CD4-positive, alpha-beta T cell treated with Interleukin-2 at 100 ng/mL for 4 hours (primary cell): ENCODE results near the gene DMRT1.
"Not testable (repeated sequence)": the region's sequence is repeated elsewhere in the genome, so short reads cannot be mapped to it uniquely, and the experiment has no call there.

ENCODE experiments used
- DNase-seq: peaks from one replicate; pipeline ENCODE4 v3.0.0-alpha.2; 2020; ENCODE audit warnings: low spot score

The DMRT1 gene

GRCh38 chr9:972501-973294 lies 131.2 kb downstream of the DMRT1 start:
- DNase-seq, result no peak

- no peak for DNase-seq
Observed at GRCh38 chr9:973295-973834, 131.9 kb downstream of the DMRT1 start.

GRCh38 chr9:974031-974995 lies 132.8 kb downstream of the DMRT1 start:
- DNase-seq, result no peak

- no peak for DNase-seq
Observed at GRCh38 chr9:974996-975739, 133.7 kb downstream of the DMRT1 start.

GRCh38 chr9:975740-976257 lies 134.3 kb downstream of the DMRT1 start:
- no peak for DNase-seq

- DNase-seq, result no peak
Observed at GRCh38 chr9:976258-976942, 134.9 kb downstream of the DMRT1 start, which contains the start of gene DMRT3. Gene DMRT3 (plus strand): TSS chr9:976655. CDS start chr9:977002, 347 bp downstream.

- DNase-seq, result no peak
Observed at GRCh38 chr9:976943-977837, 135.7 kb downstream of the DMRT1 start.

GRCh38 chr9:977838-978830 lies 136.6 kb downstream of the DMRT1 start:
- DNase-seq, result no peak

- no peak for DNase-seq
Observed at GRCh38 chr9:979983-980382, 138.5 kb downstream of the DMRT1 start.

GRCh38 chr9:980640-981039 lies 139.1 kb downstream of the DMRT1 start:
- DNase-seq, result no peak

GRCh38 chr9:981491-981898 lies 140.0 kb downstream of the DMRT1 start:
- DNase-seq, result no peak

- no peak for DNase-seq
Observed at GRCh38 chr9:982394-983230, 141.1 kb downstream of the DMRT1 start.

- no peak for DNase-seq
Observed at GRCh38 chr9:994005-994404, 152.5 kb downstream of the DMRT1 start.

GRCh38 chr9:995192-995591 lies 153.7 kb downstream of the DMRT1 start:
- no peak for DNase-seq

- no peak for DNase-seq
Observed at GRCh38 chr9:995781-996180, 154.3 kb downstream of the DMRT1 start.

- not testable (repeated sequence) for DNase-seq
Observed at GRCh38 chr9:998299-999110, 157.0 kb downstream of the DMRT1 start.

GRCh38 chr9:1001838-1002237 lies 160.3 kb downstream of the DMRT1 start:
- no peak for DNase-seq
